Endometrium (tissue), 2 donors: ENCODE measurements around the gene CRYBA1.
A peak's percentile ranks its signal among the peaks of the same experiment; 100 is the strongest.

ENCODE experiments used
- FAIRE-seq: peaks from 2 replicates; lab custom pipeline; 2012; peaks lifted over from hg19 to GRCh38; lab: Jason Lieb, UNC
- donor health status: control.
- donor health status: control.

Gene CRYBA1

GRCh38 chr17:29279397-29280070, 32.9 kb downstream of the CRYBA1 start:
- no peak for FAIRE-seq

GRCh38 chr17:29283496-29283895, 36.8 kb downstream of the CRYBA1 start:
- no peak for FAIRE-seq

GRCh38 chr17:29283961-29284360, 37.3 kb downstream of the CRYBA1 start:
- no peak for FAIRE-seq

GRCh38 chr17:29289852-29290251, 43.2 kb downstream of the CRYBA1 start:
- no peak for FAIRE-seq

GRCh38 chr17:29291163-29291752, 44.6 kb downstream of the CRYBA1 start:
- FAIRE-seq = no peak

- no peak for FAIRE-seq
These were observed 45.7 kb downstream of the CRYBA1 start for GRCh38 chr17:29292071-29292991.

- FAIRE-seq = no peak
These were observed 46.6 kb downstream of the CRYBA1 start for GRCh38 chr17:29292992-29293889.

- peak; percentile 98 for FAIRE-seq
These were observed 47.4 kb downstream of the CRYBA1 start, which contains the start of gene NUFIP2 for GRCh38 chr17:29293890-29294579. TSS of gene NUFIP2 (minus strand) at chr17:29294148. CDS start at chr17:29294059, 89 bp downstream.

GRCh38 chr17:29294580-29294900, 47.9 kb downstream of the CRYBA1 start:
- FAIRE-seq = no peak

GRCh38 chr17:29295420-29295819, 48.8 kb downstream of the CRYBA1 start:
- no peak for FAIRE-seq

GRCh38 chr17:29299031-29299430, 52.4 kb downstream of the CRYBA1 start:
- no peak for FAIRE-seq

- FAIRE-seq = no peak
These were observed 56.7 kb downstream of the CRYBA1 start for GRCh38 chr17:29303386-29303785.
